ENCODE results near the gene TNIK.
A peak's percentile ranks its signal among the peaks of the same experiment; 100 is the strongest.

The TNIK gene

DNA sequence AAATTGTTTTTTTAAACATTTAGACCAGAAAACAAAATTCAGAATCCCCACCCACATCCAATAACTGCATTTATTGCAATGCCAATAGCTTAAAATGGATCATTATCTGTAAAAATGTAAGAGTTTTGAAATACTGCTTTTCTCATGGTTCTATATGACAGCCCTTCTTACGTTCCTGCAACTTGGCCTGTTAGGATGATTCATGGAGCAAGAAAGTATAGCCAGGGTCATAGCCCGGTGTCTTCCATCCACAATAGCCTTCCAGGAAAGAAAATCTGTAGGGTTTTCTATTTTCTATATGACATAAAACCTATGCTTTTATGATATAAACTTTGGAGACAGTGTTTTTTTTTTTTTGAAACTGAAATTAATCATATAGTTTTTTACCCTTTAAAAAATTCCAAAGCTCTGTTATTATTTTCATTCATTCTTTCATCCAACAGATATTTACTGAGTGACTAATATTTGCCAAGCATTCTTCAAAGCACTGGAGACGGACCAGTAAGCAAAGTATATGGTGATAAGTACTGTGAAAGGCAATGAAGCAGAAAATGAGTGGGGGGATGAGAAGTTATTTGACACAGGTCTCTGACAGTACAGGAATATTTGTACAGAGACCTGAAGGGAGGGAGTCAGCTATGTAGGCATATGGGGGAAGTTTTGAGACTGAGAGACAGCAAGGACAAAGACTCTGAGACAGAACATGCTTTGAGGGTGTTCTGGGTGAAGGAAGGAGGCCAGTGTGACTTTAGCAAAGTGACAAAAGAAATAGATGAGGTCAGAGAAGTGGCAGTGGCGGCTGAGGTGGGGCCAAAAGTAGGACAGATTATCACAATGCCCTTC, 404.6 kb downstream of the TNIK start:
- peak; percentile 41 for DNase-seq
- 61% methylated on average over 2 of the region's 4 CpGs for WGBS
- no peak overlapping the region for H2AFZ ChIP-seq (ENCODE audit: low read depth, low read length)

DNA sequence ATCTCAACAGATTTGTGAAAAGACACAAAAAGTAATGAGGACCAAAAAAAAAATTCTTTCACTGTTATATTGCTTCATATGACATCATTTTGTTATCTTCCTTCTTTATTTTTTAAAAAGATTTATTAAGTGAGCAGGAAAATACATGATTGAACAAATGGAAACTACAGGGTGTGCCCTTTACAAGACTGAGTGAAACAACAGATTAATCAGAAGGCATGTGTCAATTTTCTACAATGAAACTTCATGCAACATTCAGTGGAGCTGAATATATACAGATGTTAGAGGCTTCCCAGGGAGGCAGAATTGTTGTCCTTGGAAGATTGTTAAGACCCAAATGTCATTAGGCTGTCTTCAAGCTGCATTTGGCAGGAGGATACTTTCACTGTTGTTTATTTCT, 405.3 kb downstream of the TNIK start:
- no peak for DNase-seq
- Histone ChIP-seq H2BK5ac (ENCODE audit: low read depth, low read length, poor library complexity, severe bottlenecking) (no peak overlapping the region), H2BK120ac (ENCODE audit: low read depth, low read length) (no peak overlapping the region), H4K91ac (ENCODE audit: low read length) (no peak overlapping the region), H3K14ac (ENCODE audit: low read length in 2 of 2) (no peak overlapping the region), H3K23ac (ENCODE audit: low read length in 2 of 2) (no peak overlapping the region), H3K27ac (ENCODE audit: low read length, poor library complexity, severe bottlenecking) (peak overlapping the region; percentile 81), H3K4me2 (ENCODE audit: low read length, poor library complexity, severe bottlenecking) (no peak overlapping the region), H3K36me3 (ENCODE audit: control insufficient read depth in 1 of 2, insufficient read depth in 2 of 2, low read depth in 1 of 2, low read length in 2 of 2) (no peaks in the 10 kb centered on the region), H3K4me1 (ENCODE audit: control insufficient read depth, insufficient read depth, low read depth, low read length) (peaks cover 6% of the 10 kb centered on the region), H3K27me3 (ENCODE audit: control insufficient read depth in 1 of 2, insufficient read depth in 1 of 2, low read length in 2 of 2) (no peaks in the 10 kb centered on the region), H3K18ac (ENCODE audit: low read depth in 1 of 2, low read length in 2 of 2) (no peak overlapping the region), H3K4me3 (ENCODE audit: insufficient read depth in 1 of 2, low read depth in 1 of 2, low read length in 2 of 2) (no peak overlapping the region), H4K8ac (ENCODE audit: low read length) (no peak overlapping the region), H3K79me1 (replicated peaks; ENCODE audit: low read length, poor library complexity, severe bottlenecking) (no peaks in the 10 kb centered on the region), H2AFZ (ENCODE audit: low read depth, low read length) (no peak overlapping the region), H3K9ac (ENCODE audit: low read length) (peak overlapping the region; percentile 11), H3K9me3 (ENCODE audit: control insufficient read depth, low read length) (no peaks in the 10 kb centered on the region), H2BK15ac (ENCODE audit: low read depth, poor library complexity, severe bottlenecking) (no peak overlapping the region), H2BK12ac (ENCODE audit: low read length in 2 of 2) (no peak overlapping the region), H3K4ac (ENCODE audit: low read depth in 1 of 2, low read length in 2 of 2) (no peak overlapping the region), H2AK5ac (ENCODE audit: low read length, severe bottlenecking) (peak overlapping the region; percentile 80)

More for the DNA sequence above, 404.6 kb downstream of the TNIK start:
- peak overlapping the region in 1 of 2 experiments; percentile 42 for H2BK12ac ChIP-seq (ENCODE audit: low read length in 2 of 2)
- no peak overlapping the region for H3K18ac ChIP-seq (ENCODE audit: low read depth in 1 of 2, low read length in 2 of 2)
- H2BK15ac ChIP-seq (ENCODE audit: low read depth, poor library complexity, severe bottlenecking), result no peak overlapping the region
- H3K27ac ChIP-seq (ENCODE audit: low read length, poor library complexity, severe bottlenecking), result peak overlapping the region; percentile 84
- H3K4me2 ChIP-seq (ENCODE audit: low read length, poor library complexity, severe bottlenecking), result no peak overlapping the region
- H3K4me1 ChIP-seq (ENCODE audit: control insufficient read depth, insufficient read depth, low read depth, low read length), result peaks cover 6% of the 10 kb centered on the region
- no peaks in the 10 kb centered on the region for H3K79me1 ChIP-seq (replicated peaks; ENCODE audit: low read length, poor library complexity, severe bottlenecking)
- no peak overlapping the region for H3K23ac ChIP-seq (ENCODE audit: low read length in 2 of 2)
- H3K9me3 ChIP-seq (ENCODE audit: control insufficient read depth, low read length), result no peaks in the 10 kb centered on the region
- no peak overlapping the region for H3K4ac ChIP-seq (ENCODE audit: low read depth in 1 of 2, low read length in 2 of 2)
- peak overlapping the region; percentile 29 for H2AK5ac ChIP-seq (ENCODE audit: low read length, severe bottlenecking)
- no peak overlapping the region for H4K8ac ChIP-seq (ENCODE audit: low read length)
- no peak overlapping the region for H3K14ac ChIP-seq (ENCODE audit: low read length in 2 of 2)
- no peak overlapping the region for H2BK120ac ChIP-seq (ENCODE audit: low read depth, low read length)
- no peaks in the 10 kb centered on the region for H3K27me3 ChIP-seq (ENCODE audit: control insufficient read depth in 1 of 2, insufficient read depth in 1 of 2, low read length in 2 of 2)
- no peak overlapping the region for H4K91ac ChIP-seq (ENCODE audit: low read length)
- peak overlapping the region; percentile 11 for H3K9ac ChIP-seq (ENCODE audit: low read length)
- H2BK5ac ChIP-seq (ENCODE audit: low read depth, low read length, poor library complexity, severe bottlenecking), result no peak overlapping the region
- H3K36me3 ChIP-seq (ENCODE audit: control insufficient read depth in 1 of 2, insufficient read depth in 2 of 2, low read depth in 1 of 2, low read length in 2 of 2), result no peaks in the 10 kb centered on the region
- no peak overlapping the region for H3K4me3 ChIP-seq (ENCODE audit: insufficient read depth in 1 of 2, low read depth in 1 of 2, low read length in 2 of 2)

DNA sequence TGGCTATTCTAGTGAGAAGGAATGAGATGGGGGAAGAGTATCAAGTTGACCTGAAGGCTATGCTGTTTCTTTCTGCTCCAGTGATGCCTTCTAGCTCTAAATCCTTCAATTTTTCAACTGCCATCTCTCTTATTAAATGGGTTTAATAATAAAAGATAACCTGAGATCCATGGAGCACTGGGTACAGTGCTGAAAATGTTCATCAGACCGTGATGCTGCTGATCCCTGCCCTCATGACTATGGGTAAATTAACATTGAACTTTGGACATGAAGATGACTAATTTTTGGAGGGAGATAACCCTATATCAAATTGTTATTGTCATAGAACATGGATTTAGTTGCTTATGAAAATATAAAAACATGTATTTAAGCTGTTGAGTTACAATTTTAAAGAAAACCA, 406.0 kb downstream of the TNIK start:
- no peak overlapping the region for H2BK12ac ChIP-seq (ENCODE audit: low read length in 2 of 2)
- no peak overlapping the region for H3K18ac ChIP-seq (ENCODE audit: low read depth in 1 of 2, low read length in 2 of 2)
- WGBS, result 67% methylated on average over 1 of the region's 1 CpG
- H3K27ac ChIP-seq (ENCODE audit: low read length, poor library complexity, severe bottlenecking), result no peak overlapping the region
- H3K14ac ChIP-seq (ENCODE audit: low read length in 2 of 2), result no peak overlapping the region
- no peak overlapping the region for H4K91ac ChIP-seq (ENCODE audit: low read length)
- H2BK15ac ChIP-seq (ENCODE audit: low read depth, poor library complexity, severe bottlenecking), result no peak overlapping the region
- no peak overlapping the region for H3K4me3 ChIP-seq (ENCODE audit: insufficient read depth in 1 of 2, low read depth in 1 of 2, low read length in 2 of 2)
- H3K79me1 ChIP-seq (replicated peaks; ENCODE audit: low read length, poor library complexity, severe bottlenecking), result no peaks in the 10 kb centered on the region
- H3K4ac ChIP-seq (ENCODE audit: low read depth in 1 of 2, low read length in 2 of 2), result no peak overlapping the region
- H3K36me3 ChIP-seq (ENCODE audit: control insufficient read depth in 1 of 2, insufficient read depth in 2 of 2, low read depth in 1 of 2, low read length in 2 of 2), result no peaks in the 10 kb centered on the region
- no peak overlapping the region for H2AK5ac ChIP-seq (ENCODE audit: low read length, severe bottlenecking)
- H3K9ac ChIP-seq (ENCODE audit: low read length), result no peak overlapping the region
- H2BK5ac ChIP-seq (ENCODE audit: low read depth, low read length, poor library complexity, severe bottlenecking), result no peak overlapping the region
- H3K23ac ChIP-seq (ENCODE audit: low read length in 2 of 2), result no peak overlapping the region
- H2BK120ac ChIP-seq (ENCODE audit: low read depth, low read length), result no peak overlapping the region
- no peak for DNase-seq
- H3K27me3 ChIP-seq (ENCODE audit: control insufficient read depth in 1 of 2, insufficient read depth in 1 of 2, low read length in 2 of 2), result no peaks in the 10 kb centered on the region
- no peak overlapping the region for H4K8ac ChIP-seq (ENCODE audit: low read length)
- no peak overlapping the region for H3K4me2 ChIP-seq (ENCODE audit: low read length, poor library complexity, severe bottlenecking)
- peaks cover 6% of the 10 kb centered on the region for H3K4me1 ChIP-seq (ENCODE audit: control insufficient read depth, insufficient read depth, low read depth, low read length)
- no peak overlapping the region for H2AFZ ChIP-seq (ENCODE audit: low read depth, low read length)
- H3K9me3 ChIP-seq (ENCODE audit: control insufficient read depth, low read length), result no peaks in the 10 kb centered on the region

DNA sequence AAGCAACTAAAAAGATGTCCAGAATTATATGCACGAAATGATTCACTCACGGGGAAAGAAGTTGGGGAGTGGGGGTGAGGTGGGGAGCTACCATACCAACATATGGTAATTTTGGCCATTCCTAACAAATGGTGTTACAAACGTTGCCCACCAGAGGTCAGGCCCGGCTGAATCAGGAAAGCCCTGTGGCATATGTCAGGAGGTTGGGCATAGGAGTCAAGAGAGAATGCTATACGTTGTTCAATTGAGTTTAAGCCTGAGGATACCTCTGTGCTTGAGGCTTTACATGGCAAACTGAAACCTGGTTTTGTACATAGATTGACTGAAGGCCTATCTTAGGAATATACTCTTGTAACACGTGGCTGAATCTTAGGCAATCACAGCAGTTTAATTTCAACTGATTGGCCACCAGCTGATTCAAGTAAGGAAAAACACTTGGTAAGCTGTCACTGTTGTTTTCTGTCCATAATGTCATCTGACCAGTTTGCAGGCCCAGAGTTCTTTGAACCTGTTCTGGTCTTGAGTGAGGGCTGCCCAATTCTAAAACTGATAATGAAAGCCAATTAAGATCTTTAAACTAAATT, 410.3 kb downstream of the TNIK start:
- Histone ChIP-seq H3K9ac (ENCODE audit: low read length) (no peak overlapping the region), H3K79me1 (replicated peaks; ENCODE audit: low read length, poor library complexity, severe bottlenecking) (no peaks in the 10 kb centered on the region), H3K4me3 (ENCODE audit: insufficient read depth in 1 of 2, low read depth in 1 of 2, low read length in 2 of 2) (no peak overlapping the region), H2BK5ac (ENCODE audit: low read depth, low read length, poor library complexity, severe bottlenecking) (no peak overlapping the region), H3K4me2 (ENCODE audit: low read length, poor library complexity, severe bottlenecking) (no peak overlapping the region), H3K4ac (ENCODE audit: low read depth in 1 of 2, low read length in 2 of 2) (no peak overlapping the region), H3K4me1 (ENCODE audit: control insufficient read depth, insufficient read depth, low read depth, low read length) (peaks cover 3% of the 10 kb centered on the region), H3K36me3 (ENCODE audit: control insufficient read depth in 1 of 2, insufficient read depth in 2 of 2, low read depth in 1 of 2, low read length in 2 of 2) (no peaks in the 10 kb centered on the region), H3K23ac (ENCODE audit: low read length in 2 of 2) (no peak overlapping the region), H2BK15ac (ENCODE audit: low read depth, poor library complexity, severe bottlenecking) (no peak overlapping the region), H3K9me3 (ENCODE audit: control insufficient read depth, low read length) (no peaks in the 10 kb centered on the region), H2AFZ (ENCODE audit: low read depth, low read length) (no peak overlapping the region), H2BK120ac (ENCODE audit: low read depth, low read length) (no peak overlapping the region), H2BK12ac (ENCODE audit: low read length in 2 of 2) (no peak overlapping the region), H4K8ac (ENCODE audit: low read length) (no peak overlapping the region), H2AK5ac (ENCODE audit: low read length, severe bottlenecking) (no peak overlapping the region), H3K27ac (ENCODE audit: low read length, poor library complexity, severe bottlenecking) (no peak overlapping the region), H3K14ac (ENCODE audit: low read length in 2 of 2) (no peak overlapping the region), H3K18ac (ENCODE audit: low read depth in 1 of 2, low read length in 2 of 2) (no peak overlapping the region), H4K91ac (ENCODE audit: low read length) (no peak overlapping the region), H3K27me3 (ENCODE audit: control insufficient read depth in 1 of 2, insufficient read depth in 1 of 2, low read length in 2 of 2) (no peaks in the 10 kb centered on the region)
- DNase-seq, result peak; percentile 64
- WGBS, result 9% methylated on average over 6 of the region's 6 CpGs
